Heart right ventricle (tissue), 16 donors: Measurements from ENCODE around the gene GON7. TPM values are rescaled to one million over a fixed set of nuclear protein-coding genes. Genes with fewer than 3 reads are reported as not detected.

ENCODE experiments used
- ATAC-seq, 8 donors: fragments of 200-7000 bp; cut with Tn5 transposase; one replicate each; pipeline ENCODE4 v1.9.1; 2020; ENCODE audit warnings: mild to moderate bottlenecking in 8 of 8, moderate library complexity in 8 of 8, moderate number of reproducible peaks in 1 of 8
- DNase-seq, 2 donors: peaks; one replicate each; pipeline ENCODE4 v3.0.0-alpha.2; 2020
- H3K27ac ChIP-seq, 10 donors: fragments of 200-600 bp; sonication (generic) in 2 of 10; one replicate each; pipeline versions ENCODE4 v1.5.0 to v1.8.0; 2020 to 2022; ENCODE audit warnings: mild to moderate bottlenecking in 3 of 10
- H3K27me3 ChIP-seq, 7 donors: fragments of 200-600 bp; one replicate each; pipeline ENCODE4 v1.8.0; 2021 to 2022; ENCODE audit warnings: mild to moderate bottlenecking in 2 of 7
- H3K36me3 ChIP-seq, 9 donors: fragments of 200-600 bp; sonication (generic) in 1 of 9; one replicate each; pipeline versions ENCODE4 v1.5.0 to v1.8.0; 2020 to 2022; ENCODE audit warnings: mild to moderate bottlenecking in 2 of 9
- H3K4me1 ChIP-seq, 9 donors: fragments of 200-600 bp; sonication (generic) in 1 of 9; one replicate each; pipeline versions ENCODE4 v1.5.0 to v1.8.0; 2020 to 2022; ENCODE audit warnings: mild to moderate bottlenecking in 4 of 9
- H3K4me3 ChIP-seq, 10 donors: fragments of 200-600 bp; sonication (generic) in 2 of 10; one replicate each; pipeline versions ENCODE4 v1.5.0 to v1.8.0; 2020 to 2022; ENCODE audit warnings: mild to moderate bottlenecking in 7 of 10, moderate library complexity in 2 of 10
- H3K9me3 ChIP-seq, 11 donors: fragments of 200-600 bp in 10 of 11; sonication (generic) in 2 of 11; one replicate each; pipeline versions ENCODE4 v1.5.0 to v1.8.0; 2013 to 2022; ENCODE audit warnings: mild to moderate bottlenecking in 2 of 11, control low read depth in 1 of 11, moderate library complexity in 1 of 11
- WGBS, 2 donors: extraction: QIAGEN DNeasy Blood & Tissue Kit; methylation state at CpG; one replicate each; pipeline ENCODE4 v1.1.7; 2013; ENCODE audit warnings: inconsistent platforms in 1 of 2; 5-methylcytosine and 5-hydroxymethylcytosine counted together
- intact Hi-C, 10 donors: fragments of 100-400 bp; cut with DNase I; formaldehyde crosslinking; loops; one replicate each; pipeline versions ENCODE4 v1.11.1 to v1.14.2; 2022
- polyA plus RNA-seq, 2 donors: library from polyadenylated mRNA; stranded (reverse); fragments of 200-250 nt; gene quantifications; one replicate each; pipeline ENCODE4 v1.2.3, GENCODE V29; 2013
- total RNA-seq, 10 donors: library from RNA; stranded (reverse); fragmentation: NEBNext Ultra II Directional in 3 of 10; extraction: Animal tissue kit (Norgen Biotek cat#: 25700) in 3 of 10; gene quantifications; one replicate each; pipeline versions ENCODE4 v1.2.1 to v1.2.4, GENCODE V29; 2021 to 2023
- TF ChIP-seq, protein P1 (sequence below), 9 donors: fragments of 200-600 bp; sonication (generic) in 2 of 9; IDR thresholded peaks; one replicate each; pipeline versions ENCODE4 v1.5.0 to v1.8.0; 2021 to 2022; ENCODE audit warnings: antibody characterized with exemption in 9 of 9, mild to moderate bottlenecking in 5 of 9, moderate library complexity in 1 of 9
- donor health status: Arrhythmogenic right ventricular cardiomyopathy.
- donor health status: ischemic (EF 13 %, LVEDD 7.1; RV severe dilation, severe dysfunction).
- donor health status: healthy with polysubstance abuse.
- donor health status: DM: no; HTN: yes; CAD: no.
- donor health status: DM: no; HTN: no; CAD: no.
- donor health status: ischemic (EF 25% LVEDD 6.9; RV normal size, moderate dysfunction).
- donor health status: ischemic (EF 25% LVEDD 5.7; RV mildly dilated, moderate dysfunction).
- donor health status: healthy.
- donor health status: DM: yes; HTN: yes; CAD: no.
- donor health status: Ischemic cardiomyopathy.
- donor health status: ischemic (EF 35%, LVEDD 5.7; RV mildly dilated, moderate dysfunction).
- donor health status: nonischemic (EF 11% LVEDD 7.7; RV severe dilation, severe dysfunction).
- donor health status: DM: yes; HTN: yes; CAD: no.
- donor health status: PGD.
- donor health status: ischemic (EF 29% LVEDD 5.4; RV normal size, mild dysfunction).
- donor health status: nonischemic (EF 23%, LVEDD 6.1; RV moderate dilation, normal function).

GON7 gene
- total and polyA plus RNA-seq, 12 donors: 9.9 to 20.1 (median 15.1) TPM

DNA sequence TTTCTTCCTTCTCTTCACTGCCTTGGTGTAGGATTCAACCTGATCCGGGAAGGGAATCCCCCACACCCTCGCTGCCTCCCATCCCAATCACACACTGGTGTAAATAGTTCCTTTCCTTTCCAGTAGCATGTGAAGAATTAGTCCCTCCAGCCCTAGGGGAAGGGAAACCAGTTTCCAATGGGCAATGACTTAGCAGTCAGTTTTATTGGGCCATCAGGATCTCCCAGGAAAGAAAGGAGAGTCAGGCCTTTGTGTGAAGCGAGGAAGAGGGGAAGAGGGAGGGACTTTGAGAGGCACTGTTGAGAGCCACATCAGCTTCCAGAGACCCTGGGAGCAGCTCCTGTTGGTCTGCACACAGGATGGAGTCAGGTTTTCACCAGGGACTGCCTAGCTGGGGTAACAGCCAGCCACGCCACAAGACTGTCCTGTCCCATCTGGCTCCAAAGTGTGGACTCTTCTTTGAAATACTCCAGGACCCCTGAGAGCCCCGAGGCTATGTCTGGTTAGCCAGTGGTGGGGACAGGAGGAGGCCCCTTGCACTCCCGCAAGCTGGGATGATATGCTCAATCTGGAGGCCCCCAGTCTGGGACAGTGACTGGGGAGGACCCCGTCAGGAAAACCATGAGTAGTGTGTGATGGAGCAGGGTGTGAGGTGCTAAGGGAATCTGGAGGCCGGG is 50.0 kb downstream of the GON7 start:
- no peaks in the 10 kb centered on the region for H3K4me1 ChIP-seq
- ATAC-seq (no peak), DNase-seq (no peak)
- H3K4me3 ChIP-seq: no peak overlapping the region
- H3K9me3 ChIP-seq: no peaks in the 10 kb centered on the region
- TF ChIP-seq, protein P1, sequence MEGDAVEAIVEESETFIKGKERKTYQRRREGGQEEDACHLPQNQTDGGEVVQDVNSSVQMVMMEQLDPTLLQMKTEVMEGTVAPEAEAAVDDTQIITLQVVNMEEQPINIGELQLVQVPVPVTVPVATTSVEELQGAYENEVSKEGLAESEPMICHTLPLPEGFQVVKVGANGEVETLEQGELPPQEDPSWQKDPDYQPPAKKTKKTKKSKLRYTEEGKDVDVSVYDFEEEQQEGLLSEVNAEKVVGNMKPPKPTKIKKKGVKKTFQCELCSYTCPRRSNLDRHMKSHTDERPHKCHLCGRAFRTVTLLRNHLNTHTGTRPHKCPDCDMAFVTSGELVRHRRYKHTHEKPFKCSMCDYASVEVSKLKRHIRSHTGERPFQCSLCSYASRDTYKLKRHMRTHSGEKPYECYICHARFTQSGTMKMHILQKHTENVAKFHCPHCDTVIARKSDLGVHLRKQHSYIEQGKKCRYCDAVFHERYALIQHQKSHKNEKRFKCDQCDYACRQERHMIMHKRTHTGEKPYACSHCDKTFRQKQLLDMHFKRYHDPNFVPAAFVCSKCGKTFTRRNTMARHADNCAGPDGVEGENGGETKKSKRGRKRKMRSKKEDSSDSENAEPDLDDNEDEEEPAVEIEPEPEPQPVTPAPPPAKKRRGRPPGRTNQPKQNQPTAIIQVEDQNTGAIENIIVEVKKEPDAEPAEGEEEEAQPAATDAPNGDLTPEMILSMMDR (IDR thresholded peaks at IDR 0.05): no peak
- intact Hi-C loops: no loop called here
- H3K27me3 ChIP-seq: no peaks in the 10 kb centered on the region
- no peaks in the 10 kb centered on the region for H3K36me3 ChIP-seq
- no peak overlapping the region for H3K27ac ChIP-seq
- WGBS, 2 donors: 73 to 74% methylated on average over 8 of the region's 8 CpGs

DNA sequence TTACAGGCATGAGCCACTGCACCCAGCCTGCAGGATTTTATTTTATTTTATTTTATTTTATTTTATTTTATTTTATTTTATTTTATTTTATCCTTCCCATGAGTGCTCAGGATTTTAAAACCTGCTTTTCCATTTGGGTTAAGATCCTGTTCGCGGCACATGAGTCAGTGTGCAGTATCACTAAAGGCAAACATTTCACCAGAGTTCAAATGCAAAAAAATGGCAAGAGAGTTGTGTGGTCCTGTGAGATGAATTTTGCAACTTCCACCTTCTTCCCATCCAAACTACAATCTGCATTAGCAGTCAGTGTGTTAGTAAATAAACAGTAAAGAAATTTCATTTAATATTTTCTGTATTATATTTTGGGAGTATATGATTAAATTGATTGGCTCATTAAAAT is 51.2 kb downstream of the GON7 start:
- Histone ChIP-seq H3K4me1 (peaks cover 0 to 5% (median 0%) of the 10 kb centered on the region in 9 donors), H3K4me3 (no peak overlapping the region), H3K36me3 (no peaks in the 10 kb centered on the region), H3K27ac (no peak overlapping the region), H3K9me3 (no peaks in the 10 kb centered on the region), H3K27me3 (no peaks in the 10 kb centered on the region)
- TF ChIP-seq, protein P1 (IDR thresholded peaks at IDR 0.05): no peak
- 78 to 87% methylated on average over 2 of the region's 2 CpGs for WGBS, 2 donors
- ATAC-seq: no peak
- no peak for DNase-seq
- intact Hi-C loops: no loop called here

DNA sequence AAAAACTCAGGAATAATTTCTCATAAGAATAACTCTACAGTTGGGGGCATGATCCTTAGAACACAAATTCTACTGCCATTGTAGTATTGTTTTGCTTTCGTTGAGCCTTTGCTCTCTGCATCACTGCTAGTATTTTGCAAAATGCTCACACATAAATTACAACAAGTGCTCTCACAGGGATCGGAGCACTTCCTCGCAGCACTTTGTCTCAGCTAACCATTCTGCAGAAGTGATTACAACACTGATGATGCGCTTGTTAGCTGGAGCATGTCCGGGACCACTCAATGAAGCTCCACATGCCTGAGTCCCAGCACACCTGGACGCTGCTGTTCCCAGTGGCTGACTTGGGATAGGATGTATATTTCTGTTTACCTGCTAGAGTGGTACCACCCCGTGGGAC is 53.7 kb downstream of the GON7 start:
- Histone ChIP-seq H3K4me3 (no peak overlapping the region), H3K9me3 (no peaks in the 10 kb centered on the region), H3K27ac (no peak overlapping the region), H3K4me1 (peaks cover 0 to 13% (median 0%) of the 10 kb centered on the region in 9 donors), H3K36me3 (no peaks in the 10 kb centered on the region), H3K27me3 (no peaks in the 10 kb centered on the region)
- TF ChIP-seq, protein P1 (IDR thresholded peaks at IDR 0.05): no peak
- intact Hi-C loops: no loop called here
- 81 to 86% methylated on average over 7 of the region's 7 CpGs for WGBS, 2 donors
- ATAC-seq (no peak), DNase-seq (no peak)

Other genes with a start within 250 kb of the GON7 start
- gene ITPK1, start 91.1 kb downstream of the GON7 start, total RNA-seq: 100 to 1,000 TPM in 3 of 10 donors, 10 to 100 TPM in 7; 67.5 to 152 (median 92.7) TPM
- 100 to 1,000 TPM in 1 of 2 donors, 10 to 100 TPM in 1; 47.1 to 108 TPM for gene ITPK1, start 91.1 kb downstream of the GON7 start, polyA plus RNA-seq
- gene MOAP1, start 22.2 kb downstream of the GON7 start, total RNA-seq: 10 to 100 TPM; 47.7 to 96.1 (median 81.5) TPM
- 10 to 100 TPM; 14.6 to 28.9 TPM for gene MOAP1, start 22.2 kb downstream of the GON7 start, polyA plus RNA-seq
- 10 to 100 TPM; 22.3 to 29.7 (median 25.7) TPM for gene LYSET, start 21.7 kb downstream of the GON7 start, total RNA-seq
- 10 to 100 TPM; 19.5 to 22.5 TPM for gene LYSET, start 21.7 kb downstream of the GON7 start, polyA plus RNA-seq
- gene UBR7, start 191 bp upstream of the GON7 start, total RNA-seq: 10 to 100 TPM; 17.7 to 28.3 (median 21.1) TPM
- 10 to 100 TPM in 1 of 2 donors, 1 to 10 TPM in 1; 7.8 to 25.9 TPM for gene UBR7, start 191 bp upstream of the GON7 start, polyA plus RNA-seq
- 10 to 100 TPM; 12.7 to 33.6 (median 23.7) TPM for gene BTBD7, start 126.0 kb upstream of the GON7 start, total RNA-seq
- 1 to 10 TPM; 3.6 to 9.1 TPM for gene BTBD7, start 126.0 kb upstream of the GON7 start, polyA plus RNA-seq
- 1 to 10 TPM in 1 of 10 donors, under 1 TPM in 4, not detected in 5; 0.61 to 1.3 (median 0.72) TPM for gene COX8C, start 140.1 kb upstream of the GON7 start, total RNA-seq
- gene COX8C, start 140.1 kb upstream of the GON7 start, polyA plus RNA-seq: not detected
- gene UNC79, start 223.9 kb upstream of the GON7 start, total RNA-seq: under 1 TPM; 0.32 to 0.89 (median 0.45) TPM
- under 1 TPM; 0.01 to 0.07 TPM for gene UNC79, start 223.9 kb upstream of the GON7 start, polyA plus RNA-seq